SH-SY5Y (cell line): ENCODE measurements around the gene ATRAID.

Experiments
- GATA2 ChIP-seq: IDR thresholded peaks from 2 replicates; pipeline ENCODE4 v1.6.1; 2011; ENCODE audit warnings: mild to moderate bottlenecking, low read depth, low read length
- GATA3 ChIP-seq: IDR thresholded peaks from 2 replicates; pipeline ENCODE4 v1.6.1; 2011; ENCODE audit warnings: low read depth, mild to moderate bottlenecking, low read length, moderate library complexity

GRCh38 chr2:27236626-27237025 is 24.8 kb downstream of the ATRAID start:
- no peak for TF ChIP-seq GATA2
- no peak for TF ChIP-seq GATA3
